ENCODE results near the gene MYRIP. TPM values are rescaled to one million over a fixed set of nuclear protein-coding genes. Genes with fewer than 3 reads are reported as not detected.

Gene MYRIP
- total RNA-seq, 2 experiments from 2014 or later = not detected

- H3K27ac Mint-ChIP-seq = no peak overlapping the region
- H3K27me3 Mint-ChIP-seq = peaks cover 1% of the 10 kb centered on the region
- H3K36me3 Mint-ChIP-seq (ENCODE audit: low read depth) = no peaks in the 10 kb centered on the region
- H3K9me3 Mint-ChIP-seq = no peaks in the 10 kb centered on the region
- CTCF ChIA-PET = no interaction called here
- DNase-seq = no peak
- H3K4me3 Mint-ChIP-seq = no peak overlapping the region
- no peaks in the 10 kb centered on the region for H3K4me1 Mint-ChIP-seq
- POLR2A ChIA-PET = no interaction called here
These were observed 161.6 kb downstream of the MYRIP start for GRCh38 chr3:39970982-39971381.

- H3K4me1 Mint-ChIP-seq = no peaks in the 10 kb centered on the region
- no peak overlapping the region for H3K4me3 Mint-ChIP-seq
- H3K9me3 Mint-ChIP-seq = no peaks in the 10 kb centered on the region
- H3K36me3 Mint-ChIP-seq (ENCODE audit: low read depth) = no peaks in the 10 kb centered on the region
- CTCF ChIA-PET = no interaction called here
- POLR2A ChIA-PET = no interaction called here
- peaks cover 1% of the 10 kb centered on the region for H3K27me3 Mint-ChIP-seq
- DNase-seq = no peak
- no peak overlapping the region for H3K27ac Mint-ChIP-seq
These were observed 162.2 kb downstream of the MYRIP start for GRCh38 chr3:39971559-39972031.

DNA sequence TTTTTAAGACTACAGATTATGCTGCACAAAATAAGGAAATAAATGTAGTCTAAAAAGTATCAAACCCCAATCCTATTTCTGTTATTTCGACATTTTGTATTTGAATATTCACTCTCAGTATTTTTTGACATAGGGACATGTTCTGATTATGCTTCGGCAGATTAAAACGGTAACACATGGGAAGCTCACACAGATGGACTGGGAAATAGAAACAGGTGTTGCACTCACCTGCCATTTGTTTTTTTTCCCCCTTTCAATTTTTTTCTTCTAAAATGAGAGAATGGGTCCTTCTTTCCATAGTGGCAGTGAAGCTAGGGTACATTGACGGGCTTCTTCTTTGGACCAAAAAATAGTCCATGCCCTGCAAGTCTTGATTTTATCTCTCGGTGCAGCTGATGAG, 163.1 kb downstream of the MYRIP start:
- peaks cover 1% of the 10 kb centered on the region for H3K27me3 Mint-ChIP-seq
- no peak overlapping the region for H3K4me3 Mint-ChIP-seq
- ChIA-PET POLR2A (no interaction called here), CTCF (no interaction called here)
- no peak overlapping the region for H3K27ac Mint-ChIP-seq
- H3K36me3 Mint-ChIP-seq (ENCODE audit: low read depth) = no peaks in the 10 kb centered on the region
- H3K9me3 Mint-ChIP-seq = no peaks in the 10 kb centered on the region
- H3K4me1 Mint-ChIP-seq = no peaks in the 10 kb centered on the region
- no peak for DNase-seq

DNA sequence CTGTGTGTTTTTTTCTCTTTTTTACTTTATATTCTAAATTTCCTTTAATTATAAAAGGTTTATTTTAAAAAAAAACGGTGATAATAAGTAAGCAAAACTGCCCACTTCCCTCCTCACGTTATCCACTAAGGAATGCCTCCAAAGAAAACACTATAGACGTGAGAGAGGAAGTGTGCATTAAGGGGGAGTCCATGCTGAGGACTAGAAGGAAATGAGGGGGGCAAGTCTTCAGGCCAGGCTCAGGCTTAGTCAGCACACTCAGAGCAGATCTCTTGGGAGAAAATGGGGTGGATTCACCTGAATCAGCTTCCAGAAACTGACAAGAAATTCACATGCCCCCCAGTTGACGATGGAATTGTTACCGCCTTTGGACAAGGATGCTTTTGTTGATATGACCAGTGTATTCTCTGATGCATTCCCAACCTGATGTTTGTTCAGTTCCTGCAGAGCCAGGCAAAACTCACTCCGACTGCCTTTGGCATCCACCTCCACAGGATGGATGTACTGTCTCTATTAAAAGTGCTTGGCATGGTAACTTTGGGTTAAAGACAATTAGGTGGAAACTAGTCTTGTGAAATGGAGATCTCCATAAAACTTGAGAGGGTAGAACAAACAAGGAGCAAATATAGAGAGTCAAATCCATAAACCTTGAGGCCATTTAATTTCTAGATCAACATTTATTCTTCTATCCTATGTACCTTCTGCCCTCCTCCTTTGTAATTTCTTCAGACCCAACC, 167.8 kb downstream of the MYRIP start:
- no peaks in the 10 kb centered on the region for H3K36me3 Mint-ChIP-seq (ENCODE audit: low read depth)
- ChIA-PET CTCF (no interaction called here), POLR2A (no interaction called here)
- DNase-seq = no peak
- no peak overlapping the region for H3K4me3 Mint-ChIP-seq
- H3K27ac Mint-ChIP-seq = no peak overlapping the region
- H3K9me3 Mint-ChIP-seq = no peaks in the 10 kb centered on the region
- H3K27me3 Mint-ChIP-seq = no peaks in the 10 kb centered on the region
- no peaks in the 10 kb centered on the region for H3K4me1 Mint-ChIP-seq

DNA sequence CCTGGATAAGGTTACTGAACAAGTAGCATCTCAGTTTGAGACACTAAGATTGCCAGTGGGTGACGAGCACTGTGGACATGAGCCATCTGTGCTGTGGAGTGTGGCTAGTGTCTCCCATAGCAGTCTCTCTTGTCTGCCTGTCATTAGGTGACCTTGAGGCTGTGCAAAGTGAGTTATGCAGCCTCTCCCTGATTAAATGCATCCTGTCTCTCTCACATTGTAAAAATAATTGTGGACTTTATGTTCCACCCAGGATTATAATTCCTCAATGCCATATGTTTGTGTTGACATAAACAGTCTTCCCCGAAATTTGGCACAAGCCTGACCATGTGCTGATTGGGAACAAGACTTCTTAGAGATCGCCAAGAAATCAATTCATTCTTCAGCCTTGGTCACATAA, 168.9 kb downstream of the MYRIP start:
- H3K27ac Mint-ChIP-seq = no peak overlapping the region
- H3K4me3 Mint-ChIP-seq = no peak overlapping the region
- H3K4me1 Mint-ChIP-seq = no peaks in the 10 kb centered on the region
- CTCF ChIA-PET = no interaction called here
- H3K9me3 Mint-ChIP-seq = no peaks in the 10 kb centered on the region
- DNase-seq = no peak
- POLR2A ChIA-PET = no interaction called here
- no peaks in the 10 kb centered on the region for H3K27me3 Mint-ChIP-seq
- no peaks in the 10 kb centered on the region for H3K36me3 Mint-ChIP-seq (ENCODE audit: low read depth)

GRCh38 chr3:39980058-39980457, 170.6 kb downstream of the MYRIP start:
- Mint-ChIP-seq H3K9me3 (no peaks in the 10 kb centered on the region), H3K4me1 (no peaks in the 10 kb centered on the region), H3K27me3 (no peaks in the 10 kb centered on the region), H3K4me3 (no peak overlapping the region), H3K36me3 (ENCODE audit: low read depth) (no peaks in the 10 kb centered on the region), H3K27ac (no peak overlapping the region)
- no peak for DNase-seq
- ChIA-PET CTCF (no interaction called here), POLR2A (no interaction called here)

DNA sequence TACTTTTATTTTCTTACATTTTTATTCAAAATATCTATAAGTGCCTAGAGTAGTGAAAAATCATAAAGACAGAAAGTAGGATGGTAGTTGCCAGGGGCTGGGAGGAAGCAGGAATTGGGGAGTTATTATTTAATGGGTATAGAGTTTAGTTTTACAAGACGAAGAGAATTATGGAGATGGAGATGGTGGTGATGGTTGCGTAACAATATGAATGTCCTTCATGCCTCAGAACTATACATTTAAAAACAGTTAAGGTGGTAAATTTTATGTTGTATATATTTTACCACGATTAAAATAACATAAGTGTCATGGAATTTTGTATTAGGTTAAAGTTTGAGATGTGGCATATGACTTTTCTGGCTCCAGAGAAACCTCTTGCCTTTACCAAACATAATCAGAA, 171.4 kb downstream of the MYRIP start:
- CTCF ChIA-PET = no interaction called here
- Mint-ChIP-seq H3K9me3 (no peaks in the 10 kb centered on the region), H3K36me3 (ENCODE audit: low read depth) (no peaks in the 10 kb centered on the region), H3K27me3 (no peaks in the 10 kb centered on the region), H3K4me3 (no peak overlapping the region), H3K27ac (no peak overlapping the region), H3K4me1 (no peaks in the 10 kb centered on the region)
- no peak for DNase-seq
- POLR2A ChIA-PET = no interaction called here

DNA sequence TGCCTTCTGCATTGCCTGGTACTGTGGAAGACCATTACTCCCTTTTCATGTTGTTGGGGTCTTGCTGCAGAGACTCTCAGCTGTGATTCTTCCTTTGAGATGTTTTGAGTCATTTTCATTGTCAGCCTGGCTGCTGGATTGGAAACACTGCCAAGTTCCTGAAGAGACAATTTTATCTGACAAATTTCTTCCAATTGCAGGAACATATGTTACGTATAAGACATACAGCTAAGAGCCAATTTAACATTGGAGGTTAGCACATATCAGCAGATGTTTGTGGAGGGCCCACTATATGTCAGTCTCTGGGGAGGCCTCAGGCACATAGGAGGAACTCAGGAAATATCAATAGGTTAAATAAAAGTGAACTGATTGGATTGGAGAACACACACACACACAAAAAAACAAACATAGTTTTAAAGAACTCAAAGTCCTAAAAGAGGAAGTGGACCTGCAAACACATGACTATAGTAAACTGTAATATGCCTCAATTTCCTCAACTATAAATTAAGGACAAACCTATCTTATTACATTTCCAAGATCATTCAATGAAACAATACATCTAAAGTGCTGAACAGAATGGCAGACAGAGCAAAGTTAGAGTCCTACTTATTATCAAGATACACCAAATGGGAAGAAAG, 172.3 kb downstream of the MYRIP start:
- ChIA-PET CTCF (no interaction called here), POLR2A (no interaction called here)
- no peaks in the 10 kb centered on the region for H3K4me1 Mint-ChIP-seq
- no peaks in the 10 kb centered on the region for H3K36me3 Mint-ChIP-seq (ENCODE audit: low read depth)
- no peak overlapping the region for H3K4me3 Mint-ChIP-seq
- H3K27me3 Mint-ChIP-seq = no peaks in the 10 kb centered on the region
- no peak overlapping the region for H3K27ac Mint-ChIP-seq
- DNase-seq = no peak
- no peaks in the 10 kb centered on the region for H3K9me3 Mint-ChIP-seq

GRCh38 chr3:39982665-39983357, 173.4 kb downstream of the MYRIP start:
- Mint-ChIP-seq H3K4me3 (no peak overlapping the region), H3K27ac (no peak overlapping the region), H3K9me3 (no peaks in the 10 kb centered on the region), H3K27me3 (no peaks in the 10 kb centered on the region), H3K36me3 (ENCODE audit: low read depth) (no peaks in the 10 kb centered on the region), H3K4me1 (no peaks in the 10 kb centered on the region)
- POLR2A ChIA-PET = no interaction called here
- no peak for DNase-seq
- CTCF ChIA-PET = no interaction called here

DNA sequence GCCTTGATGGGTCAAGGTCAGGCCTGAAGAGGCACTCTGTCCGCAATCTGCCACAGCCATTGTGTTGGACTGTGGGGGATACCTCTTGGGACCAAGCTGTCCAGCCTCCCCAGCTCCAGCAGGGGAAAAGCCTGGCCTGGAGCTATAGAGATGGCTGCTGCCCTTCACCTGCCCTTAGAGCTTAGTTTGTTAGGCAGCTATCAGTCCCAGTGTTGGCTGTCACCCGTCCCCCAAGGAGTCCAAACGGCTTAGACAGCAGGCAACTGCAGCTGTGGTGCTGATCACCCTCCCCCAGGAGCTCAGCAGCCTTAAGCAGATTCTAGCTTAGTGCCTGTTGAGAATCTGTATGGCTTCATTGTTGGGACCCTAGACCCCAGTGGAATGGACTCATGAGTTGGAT, 180.3 kb downstream of the MYRIP start:
- H3K4me1 Mint-ChIP-seq = no peaks in the 10 kb centered on the region
- no peaks in the 10 kb centered on the region for H3K27me3 Mint-ChIP-seq
- H3K27ac Mint-ChIP-seq = no peak overlapping the region
- H3K9me3 Mint-ChIP-seq = no peaks in the 10 kb centered on the region
- no peaks in the 10 kb centered on the region for H3K36me3 Mint-ChIP-seq (ENCODE audit: low read depth)
- DNase-seq = no peak
- POLR2A ChIA-PET = no interaction called here
- no peak overlapping the region for H3K4me3 Mint-ChIP-seq
- CTCF ChIA-PET = no interaction called here

DNA sequence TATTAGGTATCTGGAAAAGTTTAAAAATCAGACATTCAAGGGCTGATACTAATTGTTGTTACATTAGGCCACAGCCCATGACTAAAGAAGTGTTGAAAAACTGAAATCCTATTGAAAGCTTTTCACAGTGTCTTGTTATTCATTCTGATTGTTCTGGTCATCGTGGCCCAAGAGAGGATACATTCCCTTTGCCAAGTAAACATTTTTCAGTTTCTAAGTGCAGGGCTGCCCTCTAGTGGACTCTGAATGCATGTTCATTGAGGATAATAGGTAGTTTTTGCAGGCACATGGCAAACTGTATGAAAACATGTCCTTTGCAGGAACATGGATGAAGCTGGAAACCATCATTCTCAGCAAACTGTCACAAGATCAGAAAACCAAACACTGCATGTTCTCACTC, 181.1 kb downstream of the MYRIP start:
- no peaks in the 10 kb centered on the region for H3K9me3 Mint-ChIP-seq
- no peaks in the 10 kb centered on the region for H3K4me1 Mint-ChIP-seq
- ChIA-PET CTCF (no interaction called here), POLR2A (no interaction called here)
- no peaks in the 10 kb centered on the region for H3K36me3 Mint-ChIP-seq (ENCODE audit: low read depth)
- DNase-seq = peak; percentile 37
- no peak overlapping the region for H3K4me3 Mint-ChIP-seq
- no peaks in the 10 kb centered on the region for H3K27me3 Mint-ChIP-seq
- no peak overlapping the region for H3K27ac Mint-ChIP-seq

GRCh38 chr3:40008796-40009195, 199.4 kb downstream of the MYRIP start:
- POLR2A ChIA-PET = no interaction called here
- H3K27me3 Mint-ChIP-seq = no peaks in the 10 kb centered on the region
- H3K4me3 Mint-ChIP-seq = no peak overlapping the region
- H3K27ac Mint-ChIP-seq = no peak overlapping the region
- H3K36me3 Mint-ChIP-seq (ENCODE audit: low read depth) = no peaks in the 10 kb centered on the region
- H3K9me3 Mint-ChIP-seq = no peaks in the 10 kb centered on the region
- CTCF ChIA-PET = no interaction called here
- no peaks in the 10 kb centered on the region for H3K4me1 Mint-ChIP-seq
- DNase-seq = no peak

GRCh38 chr3:40009991-40010390, 200.6 kb downstream of the MYRIP start:
- H3K4me3 Mint-ChIP-seq = no peak overlapping the region
- DNase-seq = no peak
- H3K27me3 Mint-ChIP-seq = peaks cover 3% of the 10 kb centered on the region
- CTCF ChIA-PET = no interaction called here
- H3K4me1 Mint-ChIP-seq = no peaks in the 10 kb centered on the region
- H3K36me3 Mint-ChIP-seq (ENCODE audit: low read depth) = no peaks in the 10 kb centered on the region
- no peak overlapping the region for H3K27ac Mint-ChIP-seq
- POLR2A ChIA-PET = no interaction called here
- H3K9me3 Mint-ChIP-seq = no peaks in the 10 kb centered on the region

DNA sequence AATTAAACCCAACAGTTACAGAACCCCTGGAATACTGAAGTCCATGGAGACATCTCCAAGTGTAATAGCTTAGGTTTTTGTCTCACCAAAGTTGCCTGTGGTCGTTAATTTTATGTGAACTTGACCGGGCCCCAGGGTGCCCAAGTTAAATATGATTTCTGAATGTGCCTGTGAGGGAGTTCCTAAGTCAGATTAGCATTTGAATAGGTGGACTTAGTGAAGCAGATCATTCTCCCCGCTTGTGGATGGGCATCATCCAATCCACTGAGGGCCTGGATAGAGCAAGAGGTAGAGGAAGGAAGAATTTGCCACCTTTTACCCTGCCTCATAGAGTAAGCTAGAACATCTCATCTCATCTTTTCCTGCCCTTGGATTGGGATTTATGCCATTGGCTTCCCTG, 203.0 kb downstream of the MYRIP start:
- Mint-ChIP-seq H3K36me3 (ENCODE audit: low read depth) (no peaks in the 10 kb centered on the region), H3K9me3 (no peaks in the 10 kb centered on the region), H3K27me3 (peaks cover 10% of the 10 kb centered on the region), H3K27ac (no peak overlapping the region), H3K4me1 (no peaks in the 10 kb centered on the region), H3K4me3 (no peak overlapping the region)
- DNase-seq = no peak
- POLR2A ChIA-PET = no interaction called here
- CTCF ChIA-PET = no interaction called here

All from activated CD4-positive, alpha-beta T cell treated with anti-CD3 and anti-CD28 coated beads, Interleukin-2, amount 10 ng/mL, durations not matched to agents 7 days and 5 days (primary cell).